DMS153 treated with DMSO at 0.1 percent for 48 hours (cell line): ENCODE data around the gene LRP11.
"Not testable (repeated sequence)": the region's sequence is repeated elsewhere in the genome, so short reads cannot be mapped to it uniquely, and the experiment has no call there.

ENCODE experiments used
- DNase-seq: peaks from one replicate; lab custom pipeline; 2025; ENCODE audit not compliant: unreplicated experiment; lab: John Stamatoyannopoulos, UW

The LRP11 gene

DNA sequence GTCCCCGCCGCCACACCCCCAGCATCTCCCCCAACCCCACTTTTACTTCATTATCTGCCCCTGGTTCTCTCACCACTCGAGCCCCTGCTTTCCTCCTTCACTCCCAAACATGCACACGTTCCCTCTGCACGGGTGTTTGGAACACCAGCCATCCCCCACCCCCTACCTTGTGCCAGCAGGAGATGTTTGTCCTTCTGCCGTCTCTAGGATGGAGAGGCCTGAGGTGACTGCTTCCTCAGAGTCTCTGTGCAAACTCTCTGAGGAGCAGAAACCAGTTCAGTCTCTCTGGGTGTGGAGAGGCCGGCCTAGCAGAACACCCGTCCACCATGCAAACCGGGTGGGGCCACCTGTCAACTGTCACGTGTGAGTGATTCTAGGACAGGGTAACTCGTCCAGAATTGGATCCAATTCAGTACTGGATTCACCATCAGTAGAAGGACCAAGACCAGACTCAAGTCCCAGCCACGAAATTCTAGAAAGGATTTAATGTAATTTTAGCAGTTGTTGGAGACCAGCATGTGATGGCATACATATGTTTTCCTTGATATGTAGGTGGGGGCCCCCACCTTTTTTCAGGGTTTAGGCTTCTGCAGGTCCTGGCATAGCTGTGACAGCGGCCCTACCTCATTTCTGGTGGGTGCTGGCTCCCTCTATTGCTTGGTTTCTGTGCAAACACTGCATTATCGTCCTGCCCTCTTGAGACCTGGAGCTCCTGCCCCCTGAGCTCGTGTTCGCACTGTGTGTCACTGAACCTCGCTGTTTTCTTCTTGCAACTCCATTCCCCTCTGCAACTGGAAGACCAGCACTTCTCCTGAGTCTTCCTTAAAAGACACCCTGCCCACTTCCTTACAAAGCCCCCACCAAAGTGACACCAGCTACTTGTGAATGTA lies 33.9 kb upstream of the LRP11 start, which contains the start of gene RAET1E:
RAET1E (minus strand) TSS at position 259 of the 890 bp plus-strand sequence. CDS start 7,212 bp downstream, outside the sequence.
- DNase-seq, result no peak

GRCh38 chr6:149897015-149897697 lies 33.0 kb upstream of the LRP11 start:
- DNase-seq, result no peak

GRCh38 chr6:149896491-149896890 lies 32.3 kb upstream of the LRP11 start:
- DNase-seq, result no peak

DNA sequence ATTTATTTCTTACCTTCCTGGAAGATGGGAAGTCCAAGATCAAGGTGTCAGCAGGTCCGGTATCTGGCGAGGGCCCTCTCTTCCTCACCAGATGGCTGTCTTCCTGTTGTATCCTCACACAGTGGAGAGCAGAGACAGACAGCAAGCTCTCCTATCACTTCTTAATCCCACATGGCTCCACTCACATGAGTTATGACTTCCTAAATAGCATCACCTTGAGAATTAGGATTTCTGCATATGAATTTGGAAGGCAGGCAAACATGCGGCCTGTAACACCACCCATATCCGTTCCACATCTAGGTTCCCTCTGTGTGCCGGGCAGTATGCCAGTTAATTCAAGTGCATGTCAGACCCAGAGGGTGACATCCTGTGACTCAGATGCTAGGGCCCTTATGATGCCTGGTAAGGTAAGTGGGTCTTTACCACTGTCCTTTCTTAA lies 31.7 kb upstream of the LRP11 start:
- DNase-seq, result peak; percentile 74

GRCh38 chr6:149895048-149895590 lies 31.0 kb upstream of the LRP11 start:
- no peak for DNase-seq

GRCh38 chr6:149891864-149892263 lies 27.7 kb upstream of the LRP11 start:
- not testable (repeated sequence) for DNase-seq

DNA sequence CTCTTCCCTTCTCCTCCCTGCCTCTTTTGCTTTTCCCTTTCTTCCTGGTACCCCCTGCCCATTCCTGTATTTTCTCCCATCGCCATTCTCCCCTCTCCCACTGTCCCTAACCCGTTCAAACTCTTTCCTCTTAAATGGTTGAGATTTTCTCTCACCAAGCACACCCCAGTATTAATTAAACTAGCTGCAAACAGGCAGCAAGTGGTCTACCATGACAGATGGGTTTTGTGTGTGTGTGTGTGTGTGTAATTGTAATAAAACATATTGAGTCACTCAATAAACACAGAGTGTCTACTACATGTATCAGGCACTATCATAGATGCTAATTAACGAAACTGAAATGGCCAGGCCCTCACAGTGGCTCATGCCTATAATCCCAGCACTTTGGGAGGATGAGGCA lies 27.1 kb upstream of the LRP11 start:
- DNase-seq, result no peak

DNA sequence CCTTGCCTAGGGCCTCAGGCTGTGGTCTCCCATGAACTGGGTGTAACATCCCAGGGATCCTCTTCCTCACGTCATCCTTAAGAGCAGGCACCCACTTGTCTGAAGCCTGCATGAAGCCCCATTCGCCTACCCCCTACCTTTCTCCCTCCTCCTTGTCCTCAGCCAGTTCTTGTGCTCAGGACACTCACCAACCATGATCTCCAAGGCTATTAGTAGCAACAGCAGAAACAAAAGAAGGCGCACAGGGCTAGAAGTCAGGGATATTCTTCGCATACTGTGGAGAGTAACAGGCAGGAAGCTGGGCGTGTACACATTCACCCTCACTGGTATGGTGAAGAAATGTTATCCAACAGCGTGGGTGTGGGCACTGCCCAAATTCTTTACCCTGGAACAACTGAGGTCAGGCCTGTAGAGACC lies 26.5 kb upstream of the LRP11 start:
- no peak for DNase-seq

- DNase-seq, result no peak
Measured at GRCh38 chr6:149889326-149889725, 25.2 kb upstream of the LRP11 start.

DNA sequence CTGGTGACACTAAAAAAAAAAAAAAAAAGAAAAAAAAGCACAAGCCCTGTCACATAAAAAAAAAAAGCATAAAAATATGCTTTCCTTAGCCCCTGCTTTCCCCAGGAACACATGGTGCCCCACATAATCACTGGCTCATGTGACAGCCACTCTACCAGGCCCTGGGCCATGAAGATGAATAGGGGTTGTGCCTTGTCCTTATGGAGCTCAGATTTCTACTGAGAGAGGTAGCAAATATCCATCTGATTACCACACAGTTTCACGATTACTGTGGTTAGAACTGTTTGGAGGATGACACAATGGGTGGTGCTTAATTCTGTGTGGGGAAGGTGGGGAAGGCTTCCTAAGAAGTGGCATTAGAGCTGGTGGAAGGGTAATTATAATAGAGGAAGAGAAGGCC lies 24.5 kb upstream of the LRP11 start:
- no peak for DNase-seq

GRCh38 chr6:149888093-149888492 lies 23.9 kb upstream of the LRP11 start:
- no peak for DNase-seq

DNA sequence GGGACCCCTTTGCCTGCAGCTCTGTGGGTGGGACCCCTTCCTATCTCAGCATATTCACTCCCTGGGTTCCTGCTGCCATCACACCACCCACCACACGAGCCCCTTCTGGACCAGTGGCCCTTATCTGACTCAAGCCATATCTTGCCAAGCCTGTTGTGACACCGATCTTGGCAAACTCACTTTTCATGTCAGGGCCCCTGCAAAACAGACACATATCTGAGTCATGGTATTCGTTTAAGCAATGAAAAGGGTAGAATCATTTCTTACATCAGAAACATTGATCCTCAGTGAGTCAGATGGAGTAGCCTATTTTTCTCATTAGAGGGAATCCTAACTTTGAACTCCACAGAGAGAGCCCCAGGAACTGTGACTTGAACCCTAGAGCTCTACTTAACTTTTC lies 23.2 kb upstream of the LRP11 start:
- no peak for DNase-seq

DNA sequence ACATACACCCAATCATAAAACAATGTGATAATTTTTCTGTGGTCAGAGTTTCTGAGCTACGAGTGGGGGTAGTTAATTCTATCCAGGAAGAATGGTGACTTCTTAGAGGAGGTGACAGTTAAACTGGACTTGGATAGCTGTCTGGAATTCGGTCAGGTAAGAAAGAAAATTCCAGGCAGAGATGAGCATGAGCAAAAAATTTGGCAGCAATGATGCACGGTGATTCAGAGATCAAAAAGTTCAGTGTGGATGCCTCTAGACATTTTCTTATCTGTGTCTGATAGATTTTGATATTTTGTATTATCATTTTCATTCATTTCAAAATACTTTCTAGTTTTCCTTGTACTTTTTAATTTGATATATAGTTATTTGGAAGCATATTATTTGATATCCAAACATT lies 21.7 kb upstream of the LRP11 start:
- DNase-seq, result no peak

DNA sequence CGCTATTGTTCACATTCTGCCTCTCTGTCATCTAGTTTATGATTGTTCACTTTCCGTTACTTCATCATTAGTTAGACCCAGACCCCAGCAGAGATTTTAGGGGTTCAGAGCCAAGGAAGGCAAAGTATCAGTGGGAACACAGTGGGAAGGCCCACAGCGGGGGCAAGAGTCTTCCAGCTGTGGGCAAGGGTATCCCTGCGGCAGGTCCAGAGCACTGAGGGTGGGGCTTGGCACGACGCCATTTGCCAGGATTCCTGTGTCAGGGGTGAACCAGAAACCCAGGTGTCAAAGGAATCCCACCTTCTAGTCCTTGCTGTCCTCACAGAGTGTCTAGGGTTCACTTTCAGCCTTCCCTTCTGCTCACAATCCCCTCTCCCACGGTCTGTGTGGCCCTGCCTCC lies 20.5 kb upstream of the LRP11 start:
- DNase-seq, result no peak

DNA sequence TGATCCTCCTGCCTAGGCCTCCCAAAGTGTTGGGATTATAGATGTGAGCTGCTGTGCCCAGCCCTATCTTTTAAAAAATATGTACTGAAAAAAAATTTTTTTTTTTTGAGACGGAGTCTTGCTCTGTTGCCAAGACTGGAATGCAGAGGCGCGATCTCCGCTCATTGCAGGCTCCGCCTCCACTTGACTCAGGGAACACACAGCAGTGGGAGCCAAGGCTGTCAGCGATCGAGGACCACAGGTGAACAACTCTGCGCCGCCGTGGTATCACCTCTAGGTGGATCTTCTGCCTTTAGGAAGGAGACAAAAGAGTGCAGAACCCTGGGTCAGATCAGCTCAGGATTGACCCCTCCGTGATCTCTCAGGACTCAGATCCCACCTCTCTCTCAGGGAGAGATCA lies 20.1 kb upstream of the LRP11 start:
- no peak for DNase-seq

DNA sequence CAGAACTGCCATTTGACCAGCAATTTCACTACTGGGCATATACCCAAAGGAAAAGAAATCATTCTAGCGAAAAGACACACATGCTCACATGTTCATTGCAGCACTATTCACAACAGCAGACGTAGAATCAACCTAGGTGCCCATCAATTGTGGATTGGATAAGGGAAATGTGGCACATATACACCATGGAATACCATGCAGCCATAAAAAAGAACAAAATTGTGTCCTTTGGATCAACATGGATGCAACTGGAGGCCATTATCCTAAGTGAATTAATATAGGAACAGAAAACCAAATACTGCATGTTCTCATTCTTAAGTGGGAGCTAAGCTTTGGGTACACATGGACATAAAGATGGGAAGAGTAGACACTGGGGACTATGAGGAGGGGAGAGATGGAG lies 17.7 kb upstream of the LRP11 start:
- DNase-seq, result no peak

DNA sequence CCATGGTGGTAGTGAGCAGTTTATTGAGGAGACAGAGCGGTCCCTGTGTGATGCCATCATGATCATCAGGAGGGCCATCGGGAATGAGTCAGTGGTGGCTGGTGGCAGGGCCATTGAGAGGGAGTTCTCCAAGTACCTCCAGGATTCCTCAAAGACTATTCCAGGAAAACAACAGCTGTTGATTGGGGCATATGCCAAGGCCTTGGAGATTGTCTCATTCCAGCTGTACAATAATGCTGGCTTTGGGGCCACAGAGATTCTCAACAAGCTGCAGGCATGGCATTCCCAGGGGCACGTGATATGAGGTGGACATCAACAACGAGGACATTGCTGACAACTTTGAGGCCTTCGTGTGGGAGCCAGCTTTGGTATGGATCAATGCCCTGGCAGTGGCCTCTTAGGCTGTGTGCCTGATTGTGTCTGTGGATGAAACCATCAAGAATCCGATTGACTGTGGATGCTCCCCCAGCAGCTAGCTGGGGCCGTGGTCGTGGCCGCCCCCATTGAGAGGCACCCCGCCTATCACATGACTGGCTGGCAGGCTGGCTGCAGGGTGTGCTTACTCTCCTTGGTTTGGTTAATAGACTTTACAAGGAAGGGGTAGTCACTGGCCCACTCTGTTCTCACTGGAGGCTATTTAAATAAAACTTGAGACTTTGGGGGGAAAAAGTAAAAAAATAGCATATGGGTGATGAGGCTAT lies 17.1 kb upstream of the LRP11 start:
- DNase-seq, result no peak

GRCh38 chr6:149877659-149878058 lies 13.5 kb upstream of the LRP11 start:
- DNase-seq, result no peak

DNA sequence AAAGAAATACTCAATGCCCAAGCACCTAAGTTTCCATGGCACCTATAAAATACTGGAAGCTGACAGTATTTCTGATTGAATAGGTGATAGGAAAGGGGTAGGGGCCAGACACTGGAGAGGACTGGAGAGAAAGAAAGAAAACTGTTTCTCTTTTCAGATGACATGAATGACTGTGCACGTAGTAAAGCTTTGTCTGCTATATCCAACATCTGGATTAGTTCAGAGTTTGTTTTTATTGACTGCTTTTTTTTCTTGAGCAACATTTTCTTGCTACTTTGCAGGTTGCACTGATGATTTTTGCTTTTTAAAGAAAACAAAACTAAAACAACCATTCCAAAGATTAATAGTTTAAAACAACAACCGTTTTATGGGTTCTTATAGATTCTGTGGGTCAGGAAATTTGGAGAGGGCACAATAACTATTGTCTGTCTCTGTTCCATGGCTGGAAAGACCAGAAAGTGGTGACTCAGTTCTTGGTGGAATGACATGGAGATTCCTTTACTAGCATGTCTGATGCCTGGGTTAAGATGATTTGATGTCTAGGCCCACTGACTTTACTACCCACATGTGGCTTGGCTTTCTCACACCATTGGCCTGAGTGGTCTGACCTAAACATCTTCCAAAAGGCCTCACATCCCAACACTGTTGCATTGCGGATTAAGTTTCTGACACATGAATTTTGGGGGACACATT lies 12.2 kb upstream of the LRP11 start:
- no peak for DNase-seq

GRCh38 chr6:149872233-149872632 lies 8.1 kb upstream of the LRP11 start:
- no peak for DNase-seq

- DNase-seq, result no peak
Measured at GRCh38 chr6:149871182-149871581, 7.0 kb upstream of the LRP11 start.
